H7 (cell line): ENCODE measurements around the gene NOTCH2. TPM values are rescaled to one million over a fixed set of nuclear protein-coding genes. Genes with fewer than 3 reads are reported as not detected.
"Not testable (repeated sequence)": the region's sequence is repeated elsewhere in the genome, so short reads cannot be mapped to it uniquely, and the experiment has no call there.

Source experiments
- DNase-seq: peaks from one replicate; pipeline ENCODE4 v3.0.0; 2012
- H3K27me3 ChIP-seq: 2 replicates; pipeline ENCODE4 v1.6.0; 2011; ENCODE audit warnings: mild to moderate bottlenecking, low read length; ENCODE audit not compliant: control insufficient read depth, insufficient read depth
- H3K36me3 ChIP-seq: replicated peaks from 2 replicates; pipeline ENCODE4 v1.5.1; 2011; ENCODE audit warnings: low read length; ENCODE audit not compliant: control insufficient read depth, insufficient read depth
- H3K4me3 ChIP-seq: 2 replicates; pipeline ENCODE4 v1.5.1; 2011; ENCODE audit warnings: low read depth, mild to moderate bottlenecking, control low read depth, low read length, moderate library complexity; ENCODE audit not compliant: insufficient read depth
- total RNA-seq: library from RNA; depleted of rRNA; stranded (reverse); fragments of >200 nt; shearing (Covaris generic); gene quantifications from 2 replicates; pipeline ENCODE4 v1.2.3, GENCODE V29; 2014

Gene NOTCH2
- total RNA-seq, 1 experiment from 2014 or later, result 52.4 TPM

- H3K36me3 ChIP-seq, H3K4me3 ChIP-seq, H3K27me3 ChIP-seq, DNase-seq: not testable (repeated sequence)
Observed at GRCh38 chr1:119996731-119997312, 72.6 kb downstream of the NOTCH2 start.

GRCh38 chr1:119995975-119996374, 73.5 kb downstream of the NOTCH2 start:
- H3K36me3 ChIP-seq, DNase-seq, H3K27me3 ChIP-seq, H3K4me3 ChIP-seq: not testable (repeated sequence)

- no peaks in the 10 kb centered on the region for H3K27me3 ChIP-seq
- H3K4me3 ChIP-seq, result no peak overlapping the region
- no peaks in the 10 kb centered on the region; the same call in 1 of the 2 replicates for H3K36me3 ChIP-seq
- DNase-seq, result no peak
Observed at GRCh38 chr1:119988306-119989062, 81.0 kb downstream of the NOTCH2 start.

GRCh38 chr1:119987686-119988085, 81.8 kb downstream of the NOTCH2 start:
- Histone ChIP-seq H3K36me3 (no peaks in the 10 kb centered on the region; the same call in 1 of the 2 replicates), H3K27me3 (no peaks in the 10 kb centered on the region), H3K4me3 (no peak overlapping the region)
- DNase-seq, result no peak

- H3K4me3 ChIP-seq, result no peak overlapping the region
- no peaks in the 10 kb centered on the region; the same call in 1 of the 2 replicates for H3K36me3 ChIP-seq
- no peaks in the 10 kb centered on the region for H3K27me3 ChIP-seq
- no peak for DNase-seq
Observed at GRCh38 chr1:119987112-119987511, 82.3 kb downstream of the NOTCH2 start.

DNA sequence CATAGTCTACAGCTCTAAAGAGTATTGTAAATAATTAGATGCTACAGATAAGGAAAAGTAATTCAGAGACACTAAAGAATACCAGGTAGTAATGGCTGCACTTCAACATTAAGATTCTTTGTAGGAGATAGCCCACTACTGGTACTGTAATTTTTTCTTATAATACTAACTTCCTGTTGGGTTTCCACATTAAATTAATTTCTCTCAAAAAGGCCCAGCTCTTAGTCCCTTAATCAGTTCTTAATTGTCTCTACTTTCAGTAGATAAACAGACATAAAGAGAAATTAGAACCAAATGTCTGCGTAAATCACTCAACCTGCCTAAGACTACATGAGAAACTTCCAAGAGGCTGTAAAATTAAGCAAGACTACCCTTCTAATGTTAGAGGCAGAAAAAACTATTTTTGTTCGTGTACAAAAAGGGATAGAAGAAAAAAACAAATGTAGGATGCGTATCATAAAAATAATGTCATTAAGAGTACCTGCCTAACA, 83.4 kb downstream of the NOTCH2 start:
- no peaks in the 10 kb centered on the region for H3K27me3 ChIP-seq
- no peaks in the 10 kb centered on the region; the same call in 1 of the 2 replicates for H3K36me3 ChIP-seq
- DNase-seq, result no peak
- no peak overlapping the region for H3K4me3 ChIP-seq

DNA sequence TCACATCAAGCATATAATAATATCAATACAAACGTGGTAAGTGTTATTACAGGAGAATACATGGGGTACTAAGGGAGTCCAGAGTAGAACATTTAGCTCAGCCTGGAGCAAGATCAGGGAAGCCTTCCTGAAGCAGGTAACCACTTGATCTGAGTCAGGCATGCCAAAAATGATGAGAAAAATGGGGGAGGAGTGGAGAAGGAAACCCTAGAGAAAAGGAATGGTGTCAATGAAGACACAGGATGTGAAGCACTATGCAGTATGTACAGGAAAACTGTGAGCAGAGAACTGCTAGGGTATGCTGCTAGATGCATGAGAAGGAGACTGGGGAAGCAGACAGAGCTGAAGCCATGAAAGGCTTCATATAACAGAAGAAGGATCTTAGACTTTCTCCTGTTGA, 84.7 kb downstream of the NOTCH2 start:
- Histone ChIP-seq H3K4me3 (no peak overlapping the region), H3K36me3 (no peaks in the 10 kb centered on the region; the same call in 1 of the 2 replicates), H3K27me3 (no peaks in the 10 kb centered on the region)
- DNase-seq, result no peak

GRCh38 chr1:119981986-119982815, 87.3 kb downstream of the NOTCH2 start:
- DNase-seq, result no peak
- H3K27me3 ChIP-seq, result no peaks in the 10 kb centered on the region

DNA sequence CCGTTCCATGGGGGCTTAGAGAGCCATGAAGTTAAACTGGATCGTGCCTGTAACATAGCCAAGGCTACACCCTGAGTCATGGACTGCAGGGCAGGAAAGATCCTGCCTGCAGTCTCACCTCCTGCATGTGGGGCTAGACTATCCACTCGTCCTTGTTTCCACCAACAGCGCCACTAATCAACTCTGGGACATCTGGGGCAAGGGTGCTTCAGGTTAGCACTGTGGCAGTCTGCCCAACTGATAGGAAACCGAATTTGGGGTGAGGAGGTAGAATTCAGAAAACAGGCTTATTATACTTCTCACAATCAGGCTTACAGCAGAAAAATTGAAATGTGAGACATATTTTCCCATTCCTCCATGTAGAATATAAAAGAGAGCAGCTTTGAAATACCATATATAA, 88.0 kb downstream of the NOTCH2 start:
- Histone ChIP-seq H3K36me3 (no peaks in the 10 kb centered on the region), H3K4me3 (no peak overlapping the region), H3K27me3 (no peaks in the 10 kb centered on the region)
- no peak for DNase-seq

More at GRCh38 chr1:119981986-119982815, 87.3 kb downstream of the NOTCH2 start:
- H3K36me3 ChIP-seq, result no peaks in the 10 kb centered on the region; the same call in 1 of the 2 replicates
- H3K4me3 ChIP-seq, result no peak overlapping the region

DNA sequence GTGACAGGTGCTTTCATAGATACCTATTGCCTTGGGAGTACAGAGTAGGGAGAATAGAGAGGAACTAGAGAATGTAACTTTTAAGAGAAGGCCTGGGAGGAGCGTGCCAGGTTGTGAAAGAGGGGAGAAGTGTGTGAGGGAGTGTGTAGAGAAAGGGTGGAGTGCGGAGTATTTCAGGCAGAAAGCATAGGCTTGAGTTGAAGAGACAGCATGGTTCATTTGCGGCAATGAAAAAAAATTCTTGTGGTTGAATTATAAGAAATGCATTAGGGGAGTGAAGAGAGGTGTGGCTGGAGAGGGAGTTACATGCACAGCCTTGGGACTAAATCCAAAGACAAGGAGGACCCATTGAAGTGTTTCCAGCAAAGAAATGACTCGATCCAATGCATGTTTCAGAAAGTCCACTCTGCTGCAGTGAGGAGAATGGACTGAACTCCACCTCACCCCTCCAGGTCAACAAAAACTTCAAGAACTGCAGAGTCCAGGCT, 91.4 kb downstream of the NOTCH2 start:
- DNase-seq, result no peak
- Histone ChIP-seq H3K36me3 (no peaks in the 10 kb centered on the region), H3K4me3 (no peak overlapping the region), H3K27me3 (no peaks in the 10 kb centered on the region)

GRCh38 chr1:119977113-119977736, 92.2 kb downstream of the NOTCH2 start:
- DNase-seq, H3K27me3 ChIP-seq, H3K36me3 ChIP-seq, H3K4me3 ChIP-seq: not testable (repeated sequence)

DNA sequence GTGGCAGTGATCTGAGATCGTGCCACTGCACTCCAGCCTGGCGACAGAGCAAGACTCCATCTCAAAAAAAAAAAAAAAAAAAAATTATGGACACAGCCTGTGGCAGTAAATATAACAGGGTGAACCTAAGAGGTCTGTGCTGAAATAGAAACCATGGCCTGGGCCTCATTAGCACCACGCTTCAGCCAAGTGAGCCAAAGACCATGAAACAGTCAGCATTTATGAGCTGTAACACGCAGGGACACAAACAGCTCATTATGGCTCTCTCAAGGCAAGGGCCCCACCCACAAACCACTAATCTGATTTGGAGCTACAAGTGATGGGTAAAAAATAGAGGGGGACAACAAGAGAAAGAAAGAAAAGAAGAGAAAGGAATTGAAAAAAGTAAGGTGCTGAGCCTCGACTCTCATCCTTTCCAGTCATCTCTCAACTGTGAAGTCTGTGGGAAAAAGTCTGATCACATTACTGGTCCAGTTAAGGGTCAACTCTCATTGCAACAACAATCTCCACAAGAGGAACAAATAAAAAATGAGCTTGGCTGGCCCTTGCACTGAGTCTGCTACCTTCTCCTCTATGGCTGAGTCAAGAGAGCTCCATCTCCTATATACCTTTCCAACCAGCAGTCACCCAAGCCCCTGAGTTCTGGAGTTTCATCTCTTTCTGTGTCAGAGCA, 93.7 kb downstream of the NOTCH2 start:
- not testable (repeated sequence) for H3K27me3 ChIP-seq, H3K4me3 ChIP-seq, H3K36me3 ChIP-seq, DNase-seq

- no peaks in the 10 kb centered on the region for H3K27me3 ChIP-seq
- DNase-seq, result no peak
- H3K36me3 ChIP-seq, result no peaks in the 10 kb centered on the region
- no peak overlapping the region for H3K4me3 ChIP-seq
Observed at GRCh38 chr1:119975006-119975405, 94.5 kb downstream of the NOTCH2 start.

GRCh38 chr1:119974013-119974412, 95.4 kb downstream of the NOTCH2 start:
- DNase-seq, result no peak

More at GRCh38 chr1:119974013-119974412, 95.4 kb downstream of the NOTCH2 start:
- Histone ChIP-seq H3K4me3 (no peak overlapping the region), H3K27me3 (no peaks in the 10 kb centered on the region), H3K36me3 (no peaks in the 10 kb centered on the region)
